Left ventricle myocardium superior (tissue), 1 donor: ENCODE results near the gene ENAH. TPM values are rescaled to one million over a fixed set of nuclear protein-coding genes. Genes with fewer than 3 reads are reported as not detected.
A peak's percentile ranks its signal among the peaks of the same experiment; 100 is the strongest.

Source experiments
- ATAC-seq: fragments of 200-7000 bp; cut with Tn5 transposase; one replicate; pipeline ENCODE4 v1.9.1; 2020; ENCODE audit warnings: mild to moderate bottlenecking, moderate library complexity
- DNase-seq: peaks from one replicate; pipeline ENCODE4 v3.0.0-alpha.2; 2020
- intact Hi-C: fragments of 100-400 bp; cut with micrococcal nuclease; formaldehyde crosslinking; loops from one replicate; pipeline ENCODE4 v1.11.0; 2022
- total RNA-seq: library from RNA; stranded (reverse); fragmentation: NEBNext Ultra II Directional; extraction: Animal tissue kit (Norgen Biotek cat#: 25700); gene quantifications from one replicate; pipeline ENCODE4 v1.2.1, GENCODE V29; 2021
- donor health status: DM: no; HTN: yes; CAD: no; lungs with severe emphysema.

ENAH gene
- total RNA-seq, 1 donor from 2014 or later, result 90.1 TPM

GRCh38 chr1:225592362-225593025, 60.4 kb downstream of the ENAH start:
- intact Hi-C loops, result loop anchor here (10.0 kb wide), 1 partner anchor 62 kb away; the partner anchor contains the start of gene ENAH
- no peak for ATAC-seq
- no peak for DNase-seq

- no peak for ATAC-seq
- no peak for DNase-seq
- intact Hi-C loops, result no loop called here
Measured at GRCh38 chr1:225587310-225587709, 65.6 kb downstream of the ENAH start.

- DNase-seq (no peak), ATAC-seq (peak; percentile 82)
- intact Hi-C loops, result no loop called here
Measured at GRCh38 chr1:225581186-225581585, 71.7 kb downstream of the ENAH start.

GRCh38 chr1:225580238-225581099, 72.5 kb downstream of the ENAH start:
- no peak for DNase-seq
- intact Hi-C loops, result no loop called here
- ATAC-seq, result peak; percentile 22

- peak; percentile 9 for ATAC-seq
- intact Hi-C loops, result no loop called here
- DNase-seq, result no peak
Measured at GRCh38 chr1:225578251-225578977, 74.5 kb downstream of the ENAH start.

GRCh38 chr1:225577241-225577640, 75.7 kb downstream of the ENAH start:
- DNase-seq, result no peak
- ATAC-seq, result no peak
- intact Hi-C loops, result no loop called here

GRCh38 chr1:225573216-225573615, 79.7 kb downstream of the ENAH start:
- intact Hi-C loops, result no loop called here
- DNase-seq (no peak), ATAC-seq (no peak)

- DNase-seq (no peak), ATAC-seq (peak; percentile 34)
- intact Hi-C loops, result no loop called here
Measured at GRCh38 chr1:225572422-225572821, 80.5 kb downstream of the ENAH start.

- intact Hi-C loops, result no loop called here
- ATAC-seq (no peak), DNase-seq (no peak)
Measured at GRCh38 chr1:225567789-225568188, 85.1 kb downstream of the ENAH start.

GRCh38 chr1:225565847-225566246, 87.1 kb downstream of the ENAH start:
- intact Hi-C loops, result no loop called here
- DNase-seq (no peak), ATAC-seq (peak; percentile 87)

GRCh38 chr1:225561675-225562074, 91.2 kb downstream of the ENAH start:
- intact Hi-C loops, result no loop called here
- ATAC-seq (no peak), DNase-seq (no peak)

GRCh38 chr1:225559902-225560301, 93.0 kb downstream of the ENAH start:
- DNase-seq (no peak), ATAC-seq (no peak)
- intact Hi-C loops, result loop anchor here (10.0 kb wide), 1 partner anchor 215 kb away; the partner anchor contains the start of gene SRP9

- intact Hi-C loops, result loop anchor here (10.0 kb wide), 1 partner anchor 215 kb away; the partner anchor contains the start of gene SRP9
- no peak for DNase-seq
- no peak for ATAC-seq
Measured at GRCh38 chr1:225559326-225559725, 93.6 kb downstream of the ENAH start.

GRCh38 chr1:225556694-225557093, 96.2 kb downstream of the ENAH start:
- ATAC-seq (no peak), DNase-seq (no peak)

GRCh38 chr1:225555821-225556220, 97.1 kb downstream of the ENAH start:
- intact Hi-C loops, result loop anchor here (10.0 kb wide), 1 partner anchor 219 kb away; the partner anchor contains the start of gene SRP9
- DNase-seq (no peak), ATAC-seq (no peak)

More at GRCh38 chr1:225556694-225557093, 96.2 kb downstream of the ENAH start:
- intact Hi-C loops, result loop anchor here (10.0 kb wide), 1 partner anchor 218 kb away; the partner anchor contains the start of gene SRP9

GRCh38 chr1:225554216-225554812, 98.6 kb downstream of the ENAH start:
- intact Hi-C loops, result loop anchor here (10.0 kb wide), 1 partner anchor 220 kb away; the partner anchor contains the start of gene SRP9
- ATAC-seq (peak; percentile 34), DNase-seq (no peak)

GRCh38 chr1:225549821-225550220, 103.1 kb downstream of the ENAH start:
- intact Hi-C loops, result loop anchor here (10.0 kb wide), 1 partner anchor 225 kb away; the partner anchor contains the start of gene SRP9
- ATAC-seq (peak; percentile 44), DNase-seq (no peak)

GRCh38 chr1:225548140-225548857, 104.6 kb downstream of the ENAH start:
- ATAC-seq (no peak), DNase-seq (no peak)
- intact Hi-C loops, result no loop called here
